K562 (cell line): ENCODE measurements around the gene TAOK2. TPM values are rescaled to one million over a fixed set of nuclear protein-coding genes. Genes with fewer than 3 reads are reported as not detected.

Source experiments
- HEY1 ChIP-seq: fragments of 250-450 bp; sonication (Bioruptor Pico); IDR thresholded peaks from 2 replicates; pipeline ENCODE4 v1.5.0; 2020; ENCODE audit warnings: mild to moderate bottlenecking, moderate library complexity, borderline replicate concordance
- ZNF280A ChIP-seq: fragments of 450-650 bp; IDR thresholded peaks from 2 replicates; pipeline ENCODE4 v1.6.1; 2018; ENCODE audit warnings: mild to moderate bottlenecking, low read depth; ENCODE audit not compliant: partially characterized antibody
- ZNF609 ChIP-seq: sonication (generic); formaldehyde crosslinking; IDR thresholded peaks from 2 replicates; pipeline ENCODE4 v1.8.1; 2023; ENCODE audit warnings: missing genetic modification reagents, mild to moderate bottlenecking, borderline replicate concordance
- polyA plus RNA-seq, 8 experiments: library from polyadenylated mRNA; depleted of rRNA in 4 of 8; stranded (reverse) in 5 of 8; unstranded in 3 of 8; fragments of >200 nt; fragmentation: Nextera tagmentation in 2 of 8; fragmentation: Illumina TruSeq in 1 of 8; extraction: Ambion mirVana in 2 of 8; extraction: Trizol in 1 of 8; gene quantifications; 2 replicates each; pipeline versions ENCODE4 v1.2.1 to v1.2.3, GENCODE V29; 2011 to 2014; ENCODE audit warnings: inconsistent platforms in 1 of 8, missing spikeins in 1 of 8
- total RNA-seq, 7 experiments: library from RNA; depleted of rRNA in 6 of 7; stranded (reverse); fragments of >200 nt in 6 of 7; fragmentation: Illumina TruSeq in 2 of 7; extraction: Trizol in 2 of 7; gene quantifications; 2 replicates each; pipeline versions ENCODE4 v1.2.1 to v1.2.3, GENCODE V29; 2011 to 2021; ENCODE audit warnings: low replicate concordance in 1 of 7

Gene TAOK2
- total and polyA plus RNA-seq, 9 of the 15 experiments (the other 6 are each of a cell fraction or from before 2014, with no cell fraction given): 0.10 to 41.8 (median 13.7) TPM

GRCh38 chr16:30002614-30003346, 29.1 kb downstream of the TAOK2 start (continued):
- TF ChIP-seq ZNF280A (no peak), HEY1 (CRISPR knock-in tag) (no peak), ZNF609 (no peak)
- TF ChIP-seq, all 486 proteins: peak for 2
